H1 (cell line): ENCODE data around the gene CACNG1. TPM values are rescaled to one million over a fixed set of nuclear protein-coding genes. Genes with fewer than 3 reads are reported as not detected.

Source experiments
- CTCF ChIA-PET: fragments of 300-600 bp; sonication (Branson Sonifier 250); formaldehyde crosslinking; loops from one replicate; lab custom pipeline; 2021; ENCODE audit not compliant: partially characterized antibody; lab: Charles Lee
- POLR2A ChIA-PET: fragments of 300-600 bp; sonication (Branson Sonifier 250); formaldehyde crosslinking; loops from one replicate; lab custom pipeline; 2021; ENCODE audit warnings: inconsistent platforms; ENCODE audit not compliant: partially characterized antibody; lab: Charles Lee
- DNase-seq, 2 experiments: peaks; one replicate each; pipeline versions ENCODE4 v3.0.0 to v3.0.0-alpha.2; 2010 to 2022; ENCODE audit warnings: low spot score in 2 of 2, low read depth in 1 of 2, mixed read lengths in 1 of 2
- FAIRE-seq: peaks from 2 replicates; lab custom pipeline; 2011; peaks lifted over from hg19 to GRCh38; lab: Jason Lieb, UNC
- H2AFZ ChIP-seq: 2 replicates; pipeline ENCODE4 v1.8.1; 2012; ENCODE audit warnings: low read length, inconsistent platforms
- H2AK5ac ChIP-seq: 2 replicates; pipeline ENCODE4 v1.6.1; 2013; ENCODE audit warnings: low read depth, low read length
- H2BK120ac ChIP-seq: replicated peaks from 2 replicates; pipeline ENCODE3; 2013; ENCODE audit warnings: low read depth, low read length, inconsistent platforms
- H2BK12ac ChIP-seq: 2 replicates; pipeline ENCODE4 v1.6.1; 2013; ENCODE audit warnings: low read depth, low read length
- H2BK15ac ChIP-seq: 2 replicates; pipeline ENCODE4 v1.6.1; 2013; ENCODE audit warnings: low read length
- H2BK20ac ChIP-seq: 2 replicates; pipeline ENCODE4 v1.6.1; 2013; ENCODE audit warnings: low read length
- H2BK5ac ChIP-seq: 2 replicates; pipeline ENCODE4 v1.6.1; 2013; ENCODE audit warnings: low read depth, low read length
- H3K14ac ChIP-seq: 2 replicates; pipeline ENCODE4 v1.6.1; 2013; ENCODE audit warnings: inconsistent platforms; ENCODE audit not compliant: insufficient read length
- H3K18ac ChIP-seq: 2 replicates; pipeline ENCODE4 v1.6.1; 2013; ENCODE audit warnings: low read length; ENCODE audit errors: extremely low read depth
- H3K23ac ChIP-seq: 2 replicates; pipeline ENCODE4 v1.6.1; 2013; ENCODE audit warnings: inconsistent platforms; ENCODE audit not compliant: insufficient read length
- H3K23me2 ChIP-seq: 2 replicates; pipeline ENCODE4 v1.6.1; 2013; ENCODE audit warnings: low read depth, low read length
- H3K27ac ChIP-seq: 2 replicates; pipeline ENCODE4 v1.6.1; 2011; ENCODE audit warnings: low read depth, low read length, inconsistent platforms
- H3K27me3 ChIP-seq, 4 experiments: replicated peaks in 1 of 4; 1 replicate in 1 of 4; 2 replicates in 3 of 4; pipeline versions ENCODE4 v1.6.1 to v1.8.1; 2011 to 2013; ENCODE audit warnings: low read length in 3 of 4, mild to moderate bottlenecking in 3 of 4, inconsistent platforms in 2 of 4, mixed read lengths in 2 of 4, moderate library complexity in 1 of 4; ENCODE audit not compliant: control insufficient read depth in 3 of 4, insufficient read depth in 3 of 4; ENCODE audit errors: extremely low read depth in 1 of 4
- H3K36me3 ChIP-seq, 4 experiments: 2 replicates each; pipeline versions ENCODE4 v1.6.1 to v1.8.1; 2011 to 2013; ENCODE audit warnings: mild to moderate bottlenecking in 4 of 4, low read length in 3 of 4, moderate library complexity in 2 of 4, control low read depth in 1 of 4, inconsistent platforms in 1 of 4; ENCODE audit not compliant: insufficient read depth in 4 of 4, control insufficient read depth in 2 of 4
- H3K4ac ChIP-seq: replicated peaks from 2 replicates; pipeline ENCODE3; 2013; ENCODE audit warnings: low read length, low read depth, mixed read lengths, inconsistent platforms; ENCODE audit not compliant: insufficient read length
- H3K4me1 ChIP-seq, 4 experiments: replicated peaks in 1 of 4; 1 replicate in 1 of 4; 2 replicates in 3 of 4; pipeline versions ENCODE4 v1.6.1 to v1.8.1; 2011 to 2013; ENCODE audit warnings: low read length in 3 of 4, inconsistent platforms in 2 of 4, mixed read lengths in 1 of 4; ENCODE audit not compliant: insufficient read depth in 4 of 4, control insufficient read depth in 3 of 4
- H3K4me2 ChIP-seq, 2 experiments: 2 replicates each; pipeline versions ENCODE4 v1.6.1 to v1.8.1; 2011 to 2013; ENCODE audit warnings: low read depth in 2 of 2, low read length in 2 of 2, control low read depth in 1 of 2, inconsistent platforms in 1 of 2, mild to moderate bottlenecking in 1 of 2; ENCODE audit not compliant: insufficient read depth in 1 of 2
- H3K4me3 ChIP-seq, 4 experiments: fragments of 200-600, 300-600 bp in 1 of 4; sonication (generic), shearing (Covaris generic), sonication (Bioruptor Twin) in 1 of 4; 2 replicates each; pipeline versions ENCODE4 v1.5.1 to v1.8.1; 2011 to 2016; ENCODE audit warnings: low read length in 4 of 4, low read depth in 3 of 4, control low read depth in 2 of 4, inconsistent platforms in 2 of 4, mild to moderate bottlenecking in 2 of 4, mixed read lengths in 1 of 4, moderate library complexity in 1 of 4; ENCODE audit not compliant: insufficient read depth in 2 of 4; ENCODE audit errors: extremely low read depth in 1 of 4
- H3K56ac ChIP-seq: replicated peaks from 2 replicates; pipeline ENCODE3; 2013; ENCODE audit warnings: low read depth, mild to moderate bottlenecking, mixed read lengths, low read length, inconsistent platforms; ENCODE audit not compliant: insufficient read length
- H3K79me1 ChIP-seq: 2 replicates; pipeline ENCODE4 v1.6.1; 2013; ENCODE audit warnings: low read depth, low read length, control low read depth
- H3K79me2 ChIP-seq, 2 experiments: 2 replicates each; pipeline versions ENCODE4 v1.6.1 to v1.8.1; 2012 to 2013; ENCODE audit warnings: low read length in 2 of 2, mild to moderate bottlenecking in 2 of 2, inconsistent platforms in 1 of 2; ENCODE audit not compliant: insufficient read depth in 2 of 2, control insufficient read depth in 1 of 2
- H3K9ac ChIP-seq, 4 experiments: replicated peaks in 1 of 4; 1 replicate in 1 of 4; 2 replicates in 3 of 4; pipeline versions ENCODE4 v1.6.1 to v1.8.1; 2011 to 2013; ENCODE audit warnings: low read depth in 3 of 4, low read length in 3 of 4, control low read depth in 2 of 4, mild to moderate bottlenecking in 2 of 4, moderate library complexity in 2 of 4, inconsistent platforms in 1 of 4; ENCODE audit errors: extremely low read depth in 1 of 4
- H3K9me3 ChIP-seq, 2 experiments: 2 replicates each; pipeline versions ENCODE4 v1.6.1 to v1.8.1; 2012 to 2013; ENCODE audit warnings: mild to moderate bottlenecking in 2 of 2, moderate library complexity in 2 of 2, control low read depth in 1 of 2, inconsistent platforms in 1 of 2, low read depth in 1 of 2, low read length in 1 of 2, mixed read lengths in 1 of 2; ENCODE audit not compliant: insufficient read depth in 2 of 2
- H4K20me1 ChIP-seq, 2 experiments: replicated peaks in 1 of 2; 2 replicates each; pipeline versions ENCODE3 to v1.8.1; 2011 to 2013; ENCODE audit warnings: inconsistent platforms in 2 of 2, low read length in 2 of 2, mild to moderate bottlenecking in 1 of 2; ENCODE audit not compliant: insufficient read depth in 2 of 2, control insufficient read depth in 1 of 2
- H4K5ac ChIP-seq: 2 replicates; pipeline ENCODE4 v1.6.1; 2013; ENCODE audit warnings: low read length, low read depth, mixed read lengths, inconsistent platforms; ENCODE audit not compliant: insufficient read length
- H4K8ac ChIP-seq: 2 replicates; pipeline ENCODE4 v1.8.0; 2013; ENCODE audit warnings: mild to moderate bottlenecking, moderate library complexity, low read length, inconsistent platforms; ENCODE audit not compliant: insufficient read depth; ENCODE audit errors: extremely low read depth
- H4K91ac ChIP-seq: replicated peaks from 2 replicates; pipeline ENCODE3; 2013; ENCODE audit warnings: low read length, mixed read lengths, inconsistent platforms; ENCODE audit not compliant: insufficient read length
- BCL11A ChIP-seq, 2 experiments: IDR thresholded peaks; one replicate each; pipeline ENCODE4 v1.6.1; 2011; ENCODE audit warnings: low read depth in 2 of 2, low read length in 2 of 2, mild to moderate bottlenecking in 2 of 2
- CBX5 ChIP-seq: fragments of 300-800, 300-1000 bp; sonication (generic); IDR thresholded peaks from 2 replicates; pipeline ENCODE4 v1.7.1; 2016; ENCODE audit warnings: antibody characterized with exemption, low read length, low read depth
- CREB1 ChIP-seq: IDR thresholded peaks from 2 replicates; pipeline ENCODE4 v1.6.1; 2012; ENCODE audit warnings: inconsistent platforms
- NANOG ChIP-seq: IDR thresholded peaks from 2 replicates; pipeline ENCODE4 v1.6.1; 2011; ENCODE audit warnings: low read length, low read depth, mild to moderate bottlenecking, inconsistent platforms; ENCODE audit not compliant: insufficient read depth, poor library complexity, severe bottlenecking
- POU5F1 ChIP-seq: IDR thresholded peaks from 2 replicates; pipeline ENCODE4 v1.6.1; 2011; ENCODE audit warnings: low read depth, mild to moderate bottlenecking, low read length, moderate library complexity
- RBBP5 ChIP-seq: IDR thresholded peaks from 2 replicates; pipeline ENCODE4 v1.7.1; 2012; ENCODE audit warnings: low read depth, mild to moderate bottlenecking, inconsistent platforms, low read length, moderate library complexity, borderline replicate concordance
- RFX5 ChIP-seq: IDR thresholded peaks from 2 replicates; pipeline ENCODE4 v1.6.1; 2011; ENCODE audit warnings: low read depth, low read length, improper control_type of control experiment, borderline replicate concordance
- RNF2 ChIP-seq: fragments of 200-900, 300-1000 bp; sonication (generic); IDR thresholded peaks from 2 replicates; pipeline ENCODE4 v1.7.1; 2016; ENCODE audit warnings: borderline replicate concordance, low read depth, mild to moderate bottlenecking, antibody characterized with exemption, low read length; ENCODE audit not compliant: poor library complexity, severe bottlenecking; ENCODE audit errors: missing control alignments
- RXRA ChIP-seq: IDR thresholded peaks from 2 replicates; pipeline ENCODE4 v1.6.1; 2011; ENCODE audit warnings: low read depth, mild to moderate bottlenecking, low read length, moderate library complexity; ENCODE audit not compliant: insufficient read depth
- SIN3A ChIP-seq, 2 experiments: IDR thresholded peaks in 1 of 2; conservative IDR thresholded peaks in 1 of 2; 2 replicates each; pipeline ENCODE4 v1.6.1; 2011 to 2012; ENCODE audit warnings: low read length in 2 of 2, improper control_type of control experiment in 1 of 2, low read depth in 1 of 2, mild to moderate bottlenecking in 1 of 2
- TAF7 ChIP-seq: optimal IDR thresholded peaks from 2 replicates; pipeline ENCODE3; 2011; ENCODE audit warnings: low read depth, mild to moderate bottlenecking, inconsistent platforms, low read length, moderate library complexity, borderline replicate concordance
- WGBS, 2 experiments: shearing (Covaris generic) in 1 of 2; methylation state at CpG; one replicate each; pipeline versions ENCODE4 v1.1.6 to v1.1.7; 2013 to 2015; ENCODE audit warnings: low lambda C conversion rate in 2 of 2, mixed read lengths in 2 of 2, inconsistent platforms in 1 of 2, low coverage in 1 of 2, missing lambda C conversion rate in 1 of 2; ENCODE audit not compliant: insufficient replicate concordance in 2 of 2, insufficient coverage in 1 of 2, insufficient read length in 1 of 2; ENCODE audit errors: extremely low coverage in 1 of 2, missing lambda C conversion rate in 1 of 2; 5-methylcytosine and 5-hydroxymethylcytosine counted together
- polyA plus RNA-seq, 7 experiments: library from polyadenylated mRNA; depleted of rRNA in 3 of 7; stranded (reverse) in 5 of 7; unstranded in 2 of 7; fragments of >200 nt in 5 of 7; fragments of 200-250 nt in 2 of 7; gene quantifications; 1 replicate in 5 of 7; 2 replicates in 1 of 7; 4 replicates in 1 of 7; pipeline versions ENCODE4 v1.2.1 to v1.2.3, GENCODE V29; 2011 to 2013; ENCODE audit warnings: missing spikeins in 2 of 7, mixed read lengths in 2 of 7
- total RNA-seq: library from RNA; stranded (reverse); fragmentation: NEBNext Ultra II Directional; extraction: Animal tissue kit (Norgen Biotek cat#: 25700); gene quantifications from 2 replicates; pipeline ENCODE4 v1.2.1, GENCODE V29; 2021
- TF ChIP-seq, protein P1 (sequence below): IDR thresholded peaks from 2 replicates; pipeline ENCODE4 v1.6.1; 2011; ENCODE audit warnings: low read length, improper control_type of control experiment

The CACNG1 gene
- total and polyA plus RNA-seq, 2 of the 8 experiments (the other 6 are each of a cell fraction or from before 2014, with no cell fraction given): not detected

DNA sequence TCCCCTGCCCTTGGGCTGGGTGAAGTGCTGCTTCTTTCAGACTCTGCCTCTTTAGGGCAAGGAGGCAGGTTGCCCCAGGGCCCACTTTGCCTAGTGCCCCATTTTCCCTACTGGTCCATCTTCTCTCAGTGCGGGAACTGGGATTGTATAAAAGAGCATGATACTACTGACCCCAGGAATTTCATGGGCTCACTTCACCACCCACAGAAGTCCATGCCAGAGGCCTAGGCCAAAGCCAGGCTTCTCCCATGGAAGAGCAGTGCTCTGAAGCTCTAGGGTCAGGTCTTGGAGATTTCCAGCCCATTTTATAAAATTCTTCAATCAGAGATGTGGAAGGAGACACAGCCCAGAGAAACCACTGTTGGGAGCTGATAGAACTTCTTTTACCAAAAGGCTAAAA is 5.7 kb downstream of the CACNG1 start:
- Histone ChIP-seq H2AFZ (no peak overlapping the region), H3K79me1 (no peaks in the 10 kb centered on the region), H3K23ac (no peak overlapping the region), H3K56ac (no peak overlapping the region), H3K36me3 (no peaks in the 10 kb centered on the region), H2BK15ac (no peak overlapping the region), H3K4me1 (no peaks in the 10 kb centered on the region), H3K27ac (no peak overlapping the region), H3K27me3 (no peaks in the 10 kb centered on the region; a peak in 1 of 7 replicates), H2BK12ac (no peak overlapping the region), H2BK120ac (no peak overlapping the region), H4K91ac (no peak overlapping the region), H2BK5ac (no peak overlapping the region), H4K5ac (no peak overlapping the region), H2BK20ac (no peak overlapping the region), H3K14ac (no peak overlapping the region), H4K20me1 (no peaks in the 10 kb centered on the region), H3K9ac (no peak overlapping the region), H3K9me3 (peaks cover 7 to 16% of the 10 kb centered on the region in 2 experiments; a peak in 2 of 4 replicates), H4K8ac (no peak overlapping the region), H3K23me2 (peaks cover 2% of the 10 kb centered on the region; the same call in 1 of the 2 replicates), H3K4ac (no peak overlapping the region), H2AK5ac (no peak overlapping the region), H3K4me3 (no peak overlapping the region), H3K18ac (no peak overlapping the region), H3K79me2 (no peaks in the 10 kb centered on the region), H3K4me2 (no peak overlapping the region)
- 100% methylated on average over 1 of the region's 1 CpG; no CpG with 5 or more reads in 1 of the 2 experiments for WGBS, 2 experiments
- ChIA-PET POLR2A (no interaction called here), CTCF (interaction anchor here (0.6 to 1.6 kb wide), 3 partner anchors 14 to 34 kb away, joined by 3 to 5 read pairs (median 3); no protein-coding TSS in a partner anchor)
- DNase-seq (no peak), FAIRE-seq (no peak)
- TF ChIP-seq POU5F1 (no peak), TAF7 (no peak), SIN3A (conservative IDR thresholded peaks at IDR 0.05 in 1 of 2, IDR thresholded peaks at IDR 0.05 in 1 of 2; ENCODE audit: low read depth in 1 of 2, low read length in 2 of 2) (no peak), CREB1 (no peak), RNF2 (no peak), RBBP5 (no peak), BCL11A (IDR thresholded peaks at IDR 0.05; ENCODE audit: low read depth in 2 of 2, low read length in 2 of 2) (no peak), RFX5 (no peak), NANOG (no peak), CBX5 (no peak), RXRA (no peak)
- TF ChIP-seq, protein P1, sequence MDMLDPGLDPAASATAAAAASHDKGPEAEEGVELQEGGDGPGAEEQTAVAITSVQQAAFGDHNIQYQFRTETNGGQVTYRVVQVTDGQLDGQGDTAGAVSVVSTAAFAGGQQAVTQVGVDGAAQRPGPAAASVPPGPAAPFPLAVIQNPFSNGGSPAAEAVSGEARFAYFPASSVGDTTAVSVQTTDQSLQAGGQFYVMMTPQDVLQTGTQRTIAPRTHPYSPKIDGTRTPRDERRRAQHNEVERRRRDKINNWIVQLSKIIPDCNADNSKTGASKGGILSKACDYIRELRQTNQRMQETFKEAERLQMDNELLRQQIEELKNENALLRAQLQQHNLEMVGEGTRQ: no peak
